GM12878 (cell line): ENCODE data around the gene PTGR3. TPM values are rescaled to one million over a fixed set of nuclear protein-coding genes. Genes with fewer than 3 reads are reported as not detected.

Experiments used
- ATAC-seq: fragments of 200-7000 bp; cut with Tn5 transposase; 3 replicates; pipeline ENCODE4 v1.9.1; 2020; ENCODE audit warnings: mild to moderate bottlenecking, moderate library complexity
- BruUV-seq: library from RNA; stranded (reverse); fragments of 400-500 nt; replicated peaks from 2 replicates; lab custom pipeline; 2021; lab: Mats Ljungman, UMichigan
- CTCF ChIA-PET: fragments of 300-600 bp; sonication (Branson Sonifier 250); formaldehyde crosslinking; extraction: SDS; loops from one replicate; lab custom pipeline; 2021; ENCODE audit warnings: inconsistent platforms; lab: Yijun Ruan, JAX
- POLR2A ChIA-PET: fragments of 350-600 bp; formaldehyde crosslinking; extraction: SDS; loops from one replicate; lab custom pipeline; 2021; ENCODE audit warnings: inconsistent platforms; lab: Charles Lee
- RAD21 ChIA-PET: fragments of 300-600 bp; sonication (Branson Sonifier 250); formaldehyde crosslinking; loops from one replicate; lab custom pipeline; 2023; ENCODE audit warnings: antibody characterized with exemption; ENCODE audit not compliant: unreplicated experiment; lab: Charles Lee
- SMC1A ChIA-PET: fragments of 300-600 bp; sonication (Branson Sonifier 250); formaldehyde crosslinking; loops from one replicate; lab custom pipeline; 2023; ENCODE audit not compliant: unreplicated experiment, uncharacterized antibody; lab: Charles Lee
- DNase-seq: peaks from one replicate; pipeline ENCODE4 v3.0.0-alpha.2; 2011; ENCODE audit warnings: low read depth, low spot score
- FAIRE-seq: peaks from 3 replicates; lab custom pipeline; 2011; peaks lifted over from hg19 to GRCh38; lab: Jason Lieb, UNC
- H2AFZ ChIP-seq: 2 replicates; pipeline ENCODE4 v1.6.0; 2011; ENCODE audit warnings: low read depth, low read length, control low read depth; ENCODE audit not compliant: control insufficient read depth
- H3K27ac ChIP-seq: 2 replicates; pipeline ENCODE4 v1.5.1; 2011; ENCODE audit warnings: control low read depth; ENCODE audit not compliant: control insufficient read depth, insufficient read depth
- H3K27me3 ChIP-seq, 2 experiments: replicated peaks in 1 of 2; 2 replicates each; pipeline versions ENCODE4 v1.6.0 to v1.6.1; 2011; ENCODE audit warnings: low read length in 1 of 2; ENCODE audit not compliant: control insufficient read depth in 2 of 2, insufficient read depth in 2 of 2
- H3K36me3 ChIP-seq, 2 experiments: 2 replicates each; pipeline ENCODE4 v1.5.1; 2011; ENCODE audit warnings: low read length in 1 of 2; ENCODE audit not compliant: control insufficient read depth in 2 of 2, insufficient read depth in 2 of 2
- H3K4me1 ChIP-seq: 2 replicates; pipeline ENCODE4 v1.6.1; 2011; ENCODE audit warnings: mild to moderate bottlenecking, low read length, moderate library complexity, mixed read lengths; ENCODE audit not compliant: control insufficient read depth, insufficient read depth
- H3K4me2 ChIP-seq: 2 replicates; pipeline ENCODE4 v1.6.0; 2011; ENCODE audit warnings: control low read depth; ENCODE audit not compliant: control insufficient read depth, insufficient read depth
- H3K4me3 ChIP-seq: fragments of 200-600 bp; sonication (generic); 2 replicates; pipeline ENCODE4 v1.5.1; 2016
- H3K79me2 ChIP-seq: 2 replicates; pipeline ENCODE4 v1.6.0; 2011; ENCODE audit warnings: low read length; ENCODE audit not compliant: control insufficient read depth, insufficient read depth
- H3K9ac ChIP-seq: 2 replicates; pipeline ENCODE4 v1.8.0; 2011; ENCODE audit warnings: low read length, control low read depth, mixed read lengths; ENCODE audit not compliant: control insufficient read depth, insufficient read depth
- H3K9me3 ChIP-seq: replicated peaks from 3 replicates; pipeline ENCODE4 v1.5.1; 2011; ENCODE audit warnings: mild to moderate bottlenecking, low read length; ENCODE audit not compliant: control insufficient read depth, insufficient read depth
- H4K20me1 ChIP-seq: 2 replicates; pipeline ENCODE4 v1.6.0; 2011; ENCODE audit not compliant: control insufficient read depth, insufficient read depth
- ATF7 ChIP-seq: fragments of 450-650 bp; IDR thresholded peaks from 2 replicates; pipeline ENCODE4 v1.6.1; 2016; ENCODE audit warnings: low read depth, mild to moderate bottlenecking
- MEF2B ChIP-seq: fragments of 450-650 bp; IDR thresholded peaks from 2 replicates; pipeline ENCODE4 v1.6.1; 2018; ENCODE audit warnings: mild to moderate bottlenecking, moderate library complexity; ENCODE audit not compliant: partially characterized antibody, poor library complexity, severe bottlenecking
- PKNOX1 ChIP-seq: fragments of 450-650 bp; IDR thresholded peaks from 2 replicates; pipeline ENCODE4 v1.6.1; 2016; ENCODE audit warnings: mild to moderate bottlenecking
- USF1 ChIP-seq: IDR thresholded peaks from 2 replicates; pipeline ENCODE4 v1.6.1; 2011; ENCODE audit warnings: borderline replicate concordance, low read depth, mild to moderate bottlenecking, moderate library complexity, mixed read lengths, low read length; ENCODE audit not compliant: insufficient read depth; ENCODE audit errors: extremely low read length
- WGBS: methylation state at CpG from one replicate; pipeline ENCODE4 v1.1.6; 2016; ENCODE audit warnings: low lambda C conversion rate; ENCODE audit not compliant: insufficient replicate concordance, insufficient coverage; ENCODE audit errors: missing lambda C conversion rate; 5-methylcytosine and 5-hydroxymethylcytosine counted together
- in situ Hi-C: fragments of 300-500 bp; cut with MboI; formaldehyde crosslinking; loops from 9 replicates; pipeline ENCODE4 v1.14.3; 2018; ENCODE audit warnings: mixed read lengths
- intact Hi-C: fragments of 100-400 bp; cut with micrococcal nuclease; formaldehyde crosslinking; loops from one replicate; pipeline ENCODE4 v1.14.2; 2022; ENCODE audit not compliant: unreplicated experiment
- polyA plus RNA-seq, 11 experiments: library from polyadenylated mRNA; depleted of rRNA in 4 of 11; unstranded in 6 of 11; stranded (reverse) in 5 of 11; fragments of >200 nt; fragmentation: Nextera tagmentation in 4 of 11; fragmentation: Illumina TruSeq in 1 of 11; extraction: Ambion mirVana in 4 of 11; extraction: Trizol in 1 of 11; gene quantifications; 1 replicate in 1 of 11; 2 replicates in 10 of 11; pipeline versions ENCODE4 v1.2.1 to v1.2.3, GENCODE V29; 2011 to 2016; ENCODE audit warnings: inconsistent platforms in 2 of 11, missing spikeins in 2 of 11, low read depth in 1 of 11
- total RNA-seq, 4 experiments: library from RNA; depleted of rRNA in 3 of 4; stranded (reverse); fragments of >200 nt in 3 of 4; fragmentation: Illumina TruSeq in 1 of 4; extraction: Trizol in 1 of 4; gene quantifications; 2 replicates each; pipeline versions ENCODE4 v1.2.1 to v1.2.3, GENCODE V29; 2013 to 2021

The PTGR3 gene
- total and polyA plus RNA-seq, 10 of the 15 experiments (the other 5 are each of a cell fraction or from before 2014, with no cell fraction given): 6.2 to 69.8 (median 21.9) TPM

- 79% methylated on average over 12 of the region's 12 CpGs for WGBS
Measured at GRCh38 chr18:75220551-75221355, 11.8 kb upstream of the PTGR3 start.

More at GRCh38 chr18:75220551-75221355, 11.8 kb upstream of the PTGR3 start:
- intact Hi-C loops (no loop called here), in situ Hi-C loops (loop anchor here (25.0 kb wide), 1 partner anchor 1892 kb away; no protein-coding TSS in a partner anchor)
- Histone ChIP-seq H3K27ac (no peak overlapping the region), H3K4me3 (no peak overlapping the region), H3K4me1 (0 out of 2 replicates have a peak, but pooled peaks cover 4% of the 10 kb centered on the region)
- SMC1A ChIA-PET: interaction anchor here (1.2 kb wide), 1 partner anchor 47 kb away, joined by 3 read pairs; no protein-coding TSS in a partner anchor
- RAD21 ChIA-PET: interaction anchor here (0.6 kb wide), 1 partner anchor 10 kb away, joined by 3 read pairs; the partner anchor contains the start of gene TSHZ1
- no peak for FAIRE-seq
- TF ChIP-seq PKNOX1 (no peak), MEF2B (no peak), USF1 (no peak), ATF7 (no peak)
- TF ChIP-seq, all 136 proteins: peak for 0
- BruUV-seq: no TSS peak
- no peak overlapping the region for H3K9ac ChIP-seq
- DNase-seq (no peak), ATAC-seq (no peak)
- no peaks in the 10 kb centered on the region; a peak in 1 of 4 replicates for H3K36me3 ChIP-seq
- H3K27me3 ChIP-seq: no peaks in the 10 kb centered on the region
- CTCF ChIA-PET: no interaction called here
- no peaks in the 10 kb centered on the region for H3K9me3 ChIP-seq
- POLR2A ChIA-PET: interaction anchor here (0.6 to 1.5 kb wide), 2 partner anchors 10 to 23 kb away, joined by 3 to 9 read pairs; partner anchors contain the start of gene TSHZ1
- peaks cover 5% of the 10 kb centered on the region for H3K79me2 ChIP-seq
- no peaks in the 10 kb centered on the region for H4K20me1 ChIP-seq
- no peak overlapping the region for H3K4me2 ChIP-seq
- no peak overlapping the region for H2AFZ ChIP-seq
